Thyroid gland (tissue), 4 donors: Measurements from ENCODE around the gene KRT9. TPM values are rescaled to one million over a fixed set of nuclear protein-coding genes. Genes with fewer than 3 reads are reported as not detected.
A peak's percentile ranks its signal among the peaks of the same experiment; 100 is the strongest.

ENCODE experiments used
- DNase-seq, 2 donors: peaks; one replicate each; pipeline ENCODE4 v3.0.0-alpha.2; 2019
- H3K27ac ChIP-seq, 3 donors: fragments of 200-600 bp; sonication (generic); 1 replicate in 2 of 3; 2 replicates in 1 of 3; pipeline ENCODE4 v1.5.1; 2016 to 2019; ENCODE audit warnings: mild to moderate bottlenecking in 1 of 3, moderate library complexity in 1 of 3
- H3K27me3 ChIP-seq: fragments of 200-600 bp; sonication (generic); one replicate; pipeline ENCODE4 v1.5.1; 2019
- H3K36me3 ChIP-seq, 2 donors: fragments of 200-600 bp; sonication (generic); one replicate each; pipeline ENCODE4 v1.5.1; 2016 to 2019
- H3K4me1 ChIP-seq, 2 donors: fragments of 200-600 bp; sonication (generic); one replicate each; pipeline ENCODE4 v1.5.1; 2017 to 2019
- H3K4me3 ChIP-seq, 3 donors: fragments of 200-600 bp; sonication (generic); replicated peaks in 1 of 3; 1 replicate in 2 of 3; 2 replicates in 1 of 3; pipeline ENCODE4 v1.5.1; 2016; ENCODE audit warnings: mild to moderate bottlenecking in 1 of 3
- H3K9me3 ChIP-seq: fragments of 200-600 bp; sonication (generic); one replicate; pipeline ENCODE4 v1.5.1; 2017
- CTCF ChIP-seq, 6 experiments: fragments of 200-600 bp in 3 of 6; fragments of 450-650 bp in 3 of 6; sonication (generic) in 3 of 6; IDR thresholded peaks; one replicate each; pipeline ENCODE4 v1.5.1; 2016 to 2019; ENCODE audit warnings: antibody characterized with exemption in 6 of 6, mild to moderate bottlenecking in 2 of 6, inconsistent platforms in 1 of 6, moderate library complexity in 1 of 6
- POLR2A ChIP-seq, 2 donors: fragments of 450-650 bp; IDR thresholded peaks; one replicate each; pipeline ENCODE4 v1.6.1; 2017; ENCODE audit warnings: antibody characterized with exemption in 2 of 2, mild to moderate bottlenecking in 2 of 2, moderate library complexity in 1 of 2
- WGBS, 2 donors: methylation state at CpG; one replicate each; pipeline ENCODE4 v1.1.5; 2017; 5-methylcytosine and 5-hydroxymethylcytosine counted together
- intact Hi-C: fragments of 100-400 bp; cut with DNase I; formaldehyde crosslinking; loops from one replicate; pipeline ENCODE4 v1.15.1; 2023
- total RNA-seq, 4 donors: library from RNA; depleted of rRNA; stranded (reverse); fragments of >200 nt; gene quantifications; one replicate each; pipeline ENCODE4 v1.2.3, GENCODE V29; 2016

The KRT9 gene
- total RNA-seq, 4 donors from 2014 or later, result not detected

- Histone ChIP-seq H3K4me3 (no peak overlapping the region), H3K4me1 (peaks cover 0 to 3% of the 10 kb centered on the region in 2 donors), H3K9me3 (no peaks in the 10 kb centered on the region), H3K27me3 (no peaks in the 10 kb centered on the region), H3K36me3 (no peaks in the 10 kb centered on the region), H3K27ac (no peak overlapping the region)
- TF ChIP-seq POLR2A (IDR thresholded peaks at IDR 0.05), result no peak
- TF ChIP-seq CTCF (IDR thresholded peaks at IDR 0.05), result no peak
- WGBS, 2 donors, result 95% methylated on average over 4 of the region's 4 CpGs
- intact Hi-C loops, result no loop called here
- DNase-seq, result no peak
Measured at GRCh38 chr17:41581366-41582060, 9.7 kb upstream of the KRT9 start.

- DNase-seq, result no peak
Measured at GRCh38 chr17:41580687-41581365, 9.0 kb upstream of the KRT9 start.

DNA sequence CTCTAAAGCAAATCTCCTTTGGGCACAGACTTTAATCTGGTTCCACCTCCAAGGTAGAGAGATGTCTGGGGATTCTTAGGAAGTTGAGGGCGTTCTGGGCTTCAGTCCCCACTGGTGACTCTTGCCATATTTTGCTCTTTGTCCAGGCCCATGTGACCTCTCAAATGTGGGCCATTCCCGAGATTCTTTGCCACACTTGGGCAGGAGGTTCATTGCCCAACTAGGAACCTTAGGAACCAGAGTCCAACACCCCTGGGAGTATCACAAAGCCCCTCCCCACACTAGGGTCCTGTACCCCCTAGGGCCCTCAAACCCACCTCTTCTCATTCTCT lies 8.4 kb upstream of the KRT9 start:
- WGBS, 2 donors, result 96 to 100% methylated on average over 2 of the region's 2 CpGs
- intact Hi-C loops, result no loop called here
- Histone ChIP-seq H3K9me3 (no peaks in the 10 kb centered on the region), H3K4me1 (peaks cover 0 to 3% of the 10 kb centered on the region in 2 donors), H3K4me3 (no peak overlapping the region), H3K36me3 (no peaks in the 10 kb centered on the region), H3K27ac (no peak overlapping the region), H3K27me3 (no peaks in the 10 kb centered on the region)
- DNase-seq, result no peak
- TF ChIP-seq POLR2A (IDR thresholded peaks at IDR 0.05), result no peak
- TF ChIP-seq CTCF (IDR thresholded peaks at IDR 0.05), result no peak

More at GRCh38 chr17:41580687-41581365, 9.0 kb upstream of the KRT9 start:
- Histone ChIP-seq H3K9me3 (no peaks in the 10 kb centered on the region), H3K4me3 (no peak overlapping the region), H3K36me3 (no peaks in the 10 kb centered on the region), H3K4me1 (peaks cover 0 to 3% of the 10 kb centered on the region in 2 donors), H3K27me3 (no peaks in the 10 kb centered on the region), H3K27ac (no peak overlapping the region)
- intact Hi-C loops, result no loop called here
- WGBS, 2 donors, result 50 to 60% methylated on average over 1 of the region's 1 CpG
- no peak for TF ChIP-seq POLR2A (IDR thresholded peaks at IDR 0.05)
- no peak for TF ChIP-seq CTCF (IDR thresholded peaks at IDR 0.05)

DNA sequence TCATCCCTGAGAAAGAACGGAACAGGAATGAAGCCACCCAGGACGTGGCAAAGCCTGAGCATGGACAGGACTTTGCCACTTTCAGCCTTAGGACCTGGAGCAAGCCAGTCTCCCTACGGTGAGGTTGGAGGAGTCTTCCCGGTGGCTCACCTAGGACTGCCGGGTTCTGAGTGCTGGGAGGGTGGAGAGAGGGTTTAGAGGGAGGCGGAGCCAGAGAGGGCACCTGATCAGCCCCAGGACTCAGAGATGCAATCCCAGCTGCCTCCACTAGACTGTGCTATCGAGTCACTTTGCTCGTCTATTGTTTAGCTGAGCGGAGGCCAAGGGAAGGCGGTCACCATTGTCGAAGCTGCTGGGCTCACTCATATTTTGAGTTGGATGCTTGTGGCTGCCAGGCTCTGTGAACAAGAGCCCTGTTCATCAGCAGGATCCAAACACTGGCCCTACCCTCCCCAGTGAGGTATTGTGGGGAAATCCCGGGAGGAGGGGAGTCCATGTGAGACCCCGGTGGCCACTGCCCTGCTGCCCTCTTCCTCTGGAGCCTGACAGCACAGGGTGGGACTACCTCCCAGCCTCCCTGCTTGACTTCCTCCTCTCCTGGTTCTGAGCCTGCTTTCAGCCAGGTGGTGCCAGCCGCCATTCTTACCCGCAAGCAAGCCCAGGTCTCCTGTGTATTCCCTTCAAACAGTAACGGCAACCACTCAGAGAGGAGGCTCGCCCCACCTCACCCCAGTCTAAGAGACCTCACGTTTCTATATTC lies 7.8 kb upstream of the KRT9 start:
- Histone ChIP-seq H3K9me3 (no peaks in the 10 kb centered on the region), H3K27me3 (no peaks in the 10 kb centered on the region), H3K36me3 (no peaks in the 10 kb centered on the region), H3K4me1 (peaks cover 0 to 3% of the 10 kb centered on the region in 2 donors), H3K4me3 (no peak overlapping the region), H3K27ac (no peak overlapping the region)
- TF ChIP-seq POLR2A (IDR thresholded peaks at IDR 0.05), result no peak
- TF ChIP-seq CTCF (IDR thresholded peaks at IDR 0.05), result peak; percentile 39 to 76 (median 68)
- 44 to 50% methylated on average over 14 to 18 of the region's 18 CpGs for WGBS, 2 donors
- intact Hi-C loops, result no loop called here
- peak; percentile 80 to 86 for DNase-seq
